ENCODE results near the gene GFRA4. TPM values are rescaled to one million over a fixed set of nuclear protein-coding genes. Genes with fewer than 3 reads are reported as not detected.

GFRA4 gene
- total RNA-seq, 1 experiment from 2014 or later, result not detected

GRCh38 chr20:3705491-3705969, 42.3 kb upstream of the GFRA4 start:
- Histone ChIP-seq H3K4me1 (ENCODE audit: control insufficient read depth in 1 of 2, insufficient read depth in 2 of 2, low read length in 2 of 2) (peaks cover 0 to 10% of the 10 kb centered on the region in 2 experiments; a peak in 3 of 4 replicates), H3K4me2 (ENCODE audit: low read length) (no peak overlapping the region), H3K79me2 (ENCODE audit: insufficient read depth, low read length) (no peaks in the 10 kb centered on the region), H2AFZ (ENCODE audit: low read depth, low read length, poor library complexity, severe bottlenecking) (no peak overlapping the region), H3K36me3 (ENCODE audit: control insufficient read depth in 1 of 2, insufficient read depth in 2 of 2, low read length in 2 of 2) (no peaks in the 10 kb centered on the region), H3K9me3 (ENCODE audit: control insufficient read depth in 1 of 2, insufficient read depth in 1 of 2, low read depth in 1 of 2, low read length in 2 of 2) (no peaks in the 10 kb centered on the region), H3K27me3 (ENCODE audit: insufficient read depth, low read length) (no peaks in the 10 kb centered on the region), H4K20me1 (ENCODE audit: insufficient read depth) (no peaks in the 10 kb centered on the region), H3K9me2 (ENCODE audit: insufficient read depth) (no peaks in the 10 kb centered on the region), H3K9ac (ENCODE audit: low read length) (no peak overlapping the region), H3K27ac (ENCODE audit: low read depth, low read length) (no peak overlapping the region), H3K4me3 (replicated peaks in 1 of 2; ENCODE audit: low read depth in 1 of 2, low read length in 2 of 2) (no peak overlapping the region)
- TF ChIP-seq ATF3 (IDR thresholded peaks at IDR 0.05), result no peak
- TF ChIP-seq JUND (IDR thresholded peaks at IDR 0.05), result no peak
- no peak for TF ChIP-seq REST (IDR thresholded peaks at IDR 0.05; ENCODE audit: low read depth)
- no peak for TF ChIP-seq ZBTB33 (IDR thresholded peaks at IDR 0.05; ENCODE audit: extremely low read depth, insufficient replicate concordance, low read length)
- no peak for TF ChIP-seq YY1 (IDR thresholded peaks at IDR 0.05; ENCODE audit: extremely low read depth, insufficient replicate concordance, low read depth, low read length)
- no peak for TF ChIP-seq MAX (IDR thresholded peaks at IDR 0.05)
- no peak for TF ChIP-seq SP1 (IDR thresholded peaks at IDR 0.05; ENCODE audit: low read depth)
- TF ChIP-seq TCF7L2 (IDR thresholded peaks at IDR 0.05; ENCODE audit: borderline replicate concordance, extremely low read depth, insufficient read depth, insufficient read length), result no peak
- no peak for TF ChIP-seq FOSL1 (IDR thresholded peaks at IDR 0.05; ENCODE audit: low read depth)
- no peak for TF ChIP-seq CEBPB (IDR thresholded peaks at IDR 0.05; ENCODE audit: low read depth)
- no peak for TF ChIP-seq POLR2AphosphoS5 (IDR thresholded peaks at IDR 0.05; ENCODE audit: low read depth, low read length)
- no peak for TF ChIP-seq ZNF274 (IDR thresholded peaks at IDR 0.05; ENCODE audit: low read depth, low read length)
- no peak for TF ChIP-seq EZH2 (IDR thresholded peaks at IDR 0.05)
- TF ChIP-seq EGR1 (IDR thresholded peaks at IDR 0.05; ENCODE audit: low read depth), result no peak
- no peak for TF ChIP-seq ELF1 (IDR thresholded peaks at IDR 0.05; ENCODE audit: borderline replicate concordance, low read depth)
- no peak for TF ChIP-seq SIN3A (IDR thresholded peaks at IDR 0.05; ENCODE audit: low read depth)
- TF ChIP-seq CTCF (IDR thresholded peaks at IDR 0.05 in 2 of 3, conservative IDR thresholded peaks at IDR 0.05 in 1 of 3; ENCODE audit: borderline replicate concordance in 1 of 3, insufficient read depth in 1 of 3, low read depth in 2 of 3, low read length in 2 of 3), result no peak
- RAD21 ChIA-PET (ENCODE audit: low non-redundant PET in 1 of 2, low total read pairs in 2 of 2, uncharacterized antibody in 2 of 2, unreplicated experiment in 2 of 2), result no interaction called here
- no peak for ATAC-seq
- no TSS peak for BruUV-seq (replicated peaks)
- no peak for DNase-seq (ENCODE audit: low read depth, low spot score)
- POLR2A ChIA-PET, result no interaction called here
- CTCF ChIA-PET, result no interaction called here
- intact Hi-C loops (cut with micrococcal nuclease), result no loop called here
